Caco-2 (cell line): Measurements from ENCODE around the gene S100A16. TPM values are rescaled to one million over a fixed set of nuclear protein-coding genes. Genes with fewer than 3 reads are reported as not detected.
"Not testable (repeated sequence)": the region's sequence is repeated elsewhere in the genome, so short reads cannot be mapped to it uniquely, and the experiment has no call there.

Source experiments
- BruUV-seq: library from RNA; stranded (reverse); fragments of 400-500 nt; replicated peaks from 2 replicates; lab custom pipeline; 2021; lab: Mats Ljungman, UMichigan
- CTCF ChIA-PET: fragments of 300-600 bp; sonication (Branson Sonifier 250); formaldehyde crosslinking; loops from one replicate; lab custom pipeline; 2022; ENCODE audit warnings: antibody characterized with exemption; lab: Charles Lee
- POLR2A ChIA-PET: fragments of 300-600 bp; sonication (Branson Sonifier 250); formaldehyde crosslinking; loops from one replicate; lab custom pipeline; 2022; ENCODE audit warnings: antibody characterized with exemption; lab: Charles Lee
- DNase-seq, 2 experiments: peaks; one replicate each; pipeline versions ENCODE4 v3.0.0 to v3.0.0-alpha.2; 2020 to 2022
- H3K27me3 ChIP-seq: replicated peaks from 2 replicates; pipeline ENCODE4 v1.6.0; 2011; ENCODE audit warnings: low read length; ENCODE audit not compliant: control insufficient read depth, insufficient read depth
- H3K36me3 ChIP-seq: 2 replicates; pipeline ENCODE4 v1.5.1; 2011; ENCODE audit warnings: low read length; ENCODE audit not compliant: control insufficient read depth, insufficient read depth
- H3K4me1 ChIP-seq: fragments of 250-450 bp; sonication (Bioruptor Pico); 2 replicates; pipeline ENCODE4 v1.5.1; 2020; ENCODE audit warnings: mild to moderate bottlenecking
- H3K4me3 ChIP-seq: 2 replicates; pipeline ENCODE4 v1.5.1; 2011; ENCODE audit warnings: low read depth, mild to moderate bottlenecking, control low read depth, low read length
- H3K9me3 ChIP-seq: fragments of 250-450 bp; sonication (Bioruptor Pico); 2 replicates; pipeline ENCODE4 v1.5.1; 2020; ENCODE audit warnings: mild to moderate bottlenecking, moderate library complexity
- H3K27ac Mint-ChIP-seq: one replicate; pipeline ENCODE4 v1.8.0; 2022; ENCODE audit warnings: mixed read lengths; ENCODE audit not compliant: unreplicated experiment
- H3K27me3 Mint-ChIP-seq: one replicate; pipeline ENCODE4 v1.8.0; 2022; ENCODE audit warnings: mixed read lengths; ENCODE audit not compliant: insufficient read depth, unreplicated experiment
- H3K36me3 Mint-ChIP-seq: one replicate; pipeline ENCODE4 v1.8.0; 2022; ENCODE audit warnings: mild to moderate bottlenecking, mixed read lengths; ENCODE audit not compliant: insufficient read depth, unreplicated experiment
- H3K4me1 Mint-ChIP-seq: one replicate; pipeline ENCODE4 v1.8.0; 2022; ENCODE audit warnings: low read depth, mixed read lengths; ENCODE audit not compliant: unreplicated experiment
- H3K4me3 Mint-ChIP-seq: one replicate; pipeline ENCODE4 v1.8.0; 2022; ENCODE audit warnings: mild to moderate bottlenecking, moderate library complexity, mixed read lengths; ENCODE audit not compliant: unreplicated experiment
- H3K9me3 Mint-ChIP-seq: one replicate; pipeline ENCODE4 v1.8.0; 2022; ENCODE audit warnings: mixed read lengths; ENCODE audit not compliant: unreplicated experiment
- CTCF ChIP-seq, 2 experiments: fragments of 200-600 bp in 1 of 2; IDR thresholded peaks; 1 replicate in 1 of 2; 2 replicates in 1 of 2; pipeline versions ENCODE4 v1.5.1 to v1.8.0; 2011 to 2022; ENCODE audit warnings: antibody characterized with exemption in 1 of 2, control low read depth in 1 of 2, inconsistent platforms in 1 of 2, low read depth in 1 of 2, low read length in 1 of 2, mild to moderate bottlenecking in 1 of 2, moderate library complexity in 1 of 2; ENCODE audit not compliant: insufficient read depth in 1 of 2, severe bottlenecking in 1 of 2, unreplicated experiment in 1 of 2
- intact Hi-C: fragments of 100-400 bp; cut with micrococcal nuclease; formaldehyde crosslinking; loops from one replicate; pipeline ENCODE4 v1.10.0; 2022; ENCODE audit not compliant: unreplicated experiment
- total RNA-seq: library from RNA; stranded (reverse); gene quantifications from 2 replicates; pipeline ENCODE4 v1.2.3, GENCODE V29; 2022

Gene S100A16
- total RNA-seq, 1 experiment from 2014 or later: 243 TPM

GRCh38 chr1:153578490-153578889, 34.4 kb downstream of the S100A16 start:
- CTCF ChIA-PET: interaction anchor here (0.7 to 1.6 kb wide), 5 partner anchors 12 to 58 kb away, joined by 3 to 7 read pairs (median 5); partner anchors contain the start of gene S100A13
- Histone ChIP-seq H3K27me3 (no peaks in the 10 kb centered on the region), H3K36me3 (no peaks in the 10 kb centered on the region), H3K9me3 (no peaks in the 10 kb centered on the region), H3K4me1 (peaks cover 60% of the 10 kb centered on the region), H3K4me3 (no peak overlapping the region)
- Mint-ChIP-seq H3K4me3 (peak overlapping the region; percentile 16), H3K27ac (peak overlapping the region; percentile 73), H3K36me3 (peaks cover 20% of the 10 kb centered on the region), H3K9me3 (no peaks in the 10 kb centered on the region), H3K27me3 (no peaks in the 10 kb centered on the region), H3K4me1 (peaks cover 37% of the 10 kb centered on the region)
- TF ChIP-seq CTCF (IDR thresholded peaks at IDR 0.05; ENCODE audit: insufficient read depth in 1 of 2, low read depth in 1 of 2, low read length in 1 of 2, severe bottlenecking in 1 of 2, unreplicated experiment in 1 of 2): no peak
- POLR2A ChIA-PET: interaction anchor here (0.6 to 2.8 kb wide), 5 partner anchors 34 to 56 kb away, joined by 3 to 25 read pairs (median 4); partner anchors contain the start of genes S100A13, S100A14 and S100A16
- intact Hi-C loops: loop anchor here (1.0 to 5.0 kb wide), 2 partner anchors 12 to 94 kb away; partner anchors contain the start of gene ILF2
- DNase-seq: peak in 1 of 2 experiments; percentile 48
- no TSS peak for BruUV-seq

- Histone ChIP-seq H3K4me1 (peaks cover 62% of the 10 kb centered on the region), H3K27me3 (no peaks in the 10 kb centered on the region), H3K36me3 (no peaks in the 10 kb centered on the region), H3K9me3 (no peaks in the 10 kb centered on the region), H3K4me3 (no peak overlapping the region)
- ChIA-PET CTCF (interaction anchor here (0.6 to 1.6 kb wide), 8 partner anchors 9 to 72 kb away, joined by 3 to 10 read pairs (median 5); partner anchors contain the start of genes S100A1, S100A13 and S100A14), POLR2A (interaction anchor here (0.5 to 2.8 kb wide), 9 partner anchors 11 to 301 kb away, joined by 3 to 25 read pairs (median 4); partner anchors contain the start of genes CHTOP, S100A13, S100A14 and S100A16)
- Mint-ChIP-seq H3K4me3 (peak overlapping the region; percentile 16), H3K4me1 (peaks cover 45% of the 10 kb centered on the region), H3K36me3 (peaks cover 20% of the 10 kb centered on the region), H3K27me3 (no peaks in the 10 kb centered on the region), H3K9me3 (no peaks in the 10 kb centered on the region), H3K27ac (peak overlapping the region; percentile 73)
- TF ChIP-seq CTCF (IDR thresholded peaks at IDR 0.05; ENCODE audit: insufficient read depth in 1 of 2, low read depth in 1 of 2, low read length in 1 of 2, severe bottlenecking in 1 of 2, unreplicated experiment in 1 of 2): no peak
- BruUV-seq: no TSS peak
- intact Hi-C loops: loop anchor here (1.0 to 5.0 kb wide), 2 partner anchors 11 to 95 kb away; partner anchors contain the start of gene ILF2
- peak; percentile 52 to 76 for DNase-seq
Measured at GRCh38 chr1:153577624-153578051, 35.3 kb downstream of the S100A16 start.

- H3K9me3 ChIP-seq: no peaks in the 10 kb centered on the region
- no peaks in the 10 kb centered on the region for H3K9me3 Mint-ChIP-seq
- no peaks in the 10 kb centered on the region for H3K27me3 Mint-ChIP-seq
- no peak overlapping the region for H3K4me3 ChIP-seq
- H3K27ac Mint-ChIP-seq: peak overlapping the region; percentile 73
- H3K27me3 ChIP-seq: no peaks in the 10 kb centered on the region
- ChIA-PET POLR2A (interaction anchor here (0.5 to 2.8 kb wide), 8 partner anchors 11 to 301 kb away, joined by 3 to 25 read pairs (median 6); partner anchors contain the start of genes CHTOP, S100A13, S100A14 and S100A16), CTCF (interaction anchor here (0.6 to 1.5 kb wide), 6 partner anchors 9 to 50 kb away, joined by 3 to 10 read pairs (median 5); partner anchors contain the start of genes S100A1, S100A13 and S100A14)
- peak overlapping the region; percentile 16 for H3K4me3 Mint-ChIP-seq
- H3K36me3 ChIP-seq: no peaks in the 10 kb centered on the region
- peaks cover 45% of the 10 kb centered on the region for H3K4me1 Mint-ChIP-seq
- peaks cover 20% of the 10 kb centered on the region for H3K36me3 Mint-ChIP-seq
- no peak for TF ChIP-seq CTCF (IDR thresholded peaks at IDR 0.05; ENCODE audit: insufficient read depth in 1 of 2, low read depth in 1 of 2, low read length in 1 of 2, severe bottlenecking in 1 of 2, unreplicated experiment in 1 of 2)
- no peak for DNase-seq
- no TSS peak for BruUV-seq
- intact Hi-C loops: loop anchor here (5.0 kb wide), 1 partner anchor 95 kb away; the partner anchor contains the start of gene ILF2
- peaks cover 63% of the 10 kb centered on the region for H3K4me1 ChIP-seq
Measured at GRCh38 chr1:153577138-153577537, 35.8 kb downstream of the S100A16 start.

- not testable (repeated sequence) for H3K9me3 Mint-ChIP-seq, H3K4me3 Mint-ChIP-seq, H3K9me3 ChIP-seq, H3K4me3 ChIP-seq, BruUV-seq, H3K27me3 ChIP-seq, H3K36me3 ChIP-seq, H3K27me3 Mint-ChIP-seq
- ChIA-PET CTCF (interaction anchor here (0.9 to 1.3 kb wide), 4 partner anchors 37 to 56 kb away, joined by 3 to 8 read pairs (median 4); partner anchors contain the start of genes S100A13 and S100A16), POLR2A (interaction anchor here (0.9 to 1.2 kb wide), 5 partner anchors 9 to 58 kb away, joined by 3 to 9 read pairs (median 3); partner anchors contain the start of genes CHTOP, S100A13 and S100A14)
- peak; percentile 68 to 80 for DNase-seq
- Mint-ChIP-seq H3K4me1 (peaks cover 60% of the 10 kb centered on the region), H3K27ac (peak overlapping the region; percentile 73), H3K36me3 (peaks cover 20% of the 10 kb centered on the region)
- H3K4me1 ChIP-seq: peaks cover 62% of the 10 kb centered on the region
- intact Hi-C loops: loop anchor here (5.0 kb wide), 1 partner anchor 97 kb away; the partner anchor contains the start of gene ILF2
Measured at GRCh38 chr1:153575497-153575896, 37.4 kb downstream of the S100A16 start.
